PC-9 (cell line): Measurements from ENCODE around the gene GOLGB1.

Experiments
- CTCF ChIP-seq: fragments of 200-600 bp; sonication (generic); conservative IDR thresholded peaks from 2 replicates; pipeline ENCODE4 v1.6.1; 2017; ENCODE audit warnings: mixed run types, antibody characterized with exemption, mild to moderate bottlenecking, moderate library complexity
- EZH2 ChIP-seq: fragments of 200-600 bp; sonication (generic); IDR thresholded peaks from 2 replicates; pipeline ENCODE4 v1.8.0; 2017; ENCODE audit warnings: antibody characterized with exemption, low read depth

GRCh38 chr3:121723485-121723884 lies 26.1 kb downstream of the GOLGB1 start:
- TF ChIP-seq CTCF (no peak), EZH2 (no peak)
